Measurements from ENCODE around the gene CELSR2.
"Not testable (repeated sequence)": the region's sequence is repeated elsewhere in the genome, so short reads cannot be mapped to it uniquely, and the experiment has no call there.

Gene CELSR2

DNA sequence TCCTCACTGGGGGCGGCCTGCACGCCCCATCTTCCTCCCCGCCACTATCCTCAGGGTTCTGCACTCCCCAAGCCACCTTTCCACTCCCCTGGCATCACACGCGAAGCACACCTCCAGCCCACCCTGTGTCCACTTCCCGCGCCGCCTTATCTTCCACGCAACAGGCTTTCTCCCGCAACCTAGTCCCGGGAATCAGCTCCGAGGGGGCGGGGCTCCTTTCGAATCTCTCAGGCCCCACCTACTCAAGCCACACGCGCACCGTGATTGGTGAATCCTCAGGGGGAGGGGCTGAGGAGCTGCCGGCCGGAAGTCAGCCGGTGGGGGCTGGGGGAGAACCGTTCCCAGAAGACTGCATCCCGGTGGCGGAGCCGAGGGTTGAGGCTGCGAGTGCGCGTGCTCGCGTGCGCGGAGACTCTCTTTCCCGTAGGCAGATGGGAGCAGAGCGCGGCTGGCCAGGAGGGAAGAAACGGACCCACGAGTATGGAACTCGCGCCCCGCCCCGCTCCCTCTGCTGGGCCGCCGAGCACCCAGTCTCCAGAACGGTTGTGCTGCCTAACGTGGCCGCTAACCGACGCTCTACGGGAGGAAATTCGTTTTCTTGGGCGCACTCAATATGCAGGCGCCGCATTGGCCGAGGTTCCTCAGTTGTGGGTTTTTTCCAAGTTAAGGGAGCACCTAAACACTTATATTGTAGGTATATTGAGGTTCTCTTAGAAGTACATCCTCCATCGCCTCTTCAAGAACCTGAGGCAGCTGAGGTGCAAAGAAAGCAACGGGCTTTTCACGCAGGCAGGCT lies 33.8 kb downstream of the CELSR2 start, which contains the start of gene PSRC1:
TSS of gene PSRC1 (minus strand) at position 194 of the 796 bp plus-strand sequence.
- Mint-ChIP-seq H3K4me3 (peak within 1 kb of the TSS; percentile 100), H3K9me3 (no peaks in the 10 kb centered on the region), H3K27me3 (ENCODE audit: low read depth) (no peaks in the 10 kb centered on the region), H3K4me1 (ENCODE audit: low read depth) (peaks cover 19% of the 10 kb centered on the region), H3K27ac (peak within 1 kb of the TSS; percentile 89), H3K36me3 (ENCODE audit: low read depth) (peaks cover 7% of the 10 kb centered on the region)

DNA sequence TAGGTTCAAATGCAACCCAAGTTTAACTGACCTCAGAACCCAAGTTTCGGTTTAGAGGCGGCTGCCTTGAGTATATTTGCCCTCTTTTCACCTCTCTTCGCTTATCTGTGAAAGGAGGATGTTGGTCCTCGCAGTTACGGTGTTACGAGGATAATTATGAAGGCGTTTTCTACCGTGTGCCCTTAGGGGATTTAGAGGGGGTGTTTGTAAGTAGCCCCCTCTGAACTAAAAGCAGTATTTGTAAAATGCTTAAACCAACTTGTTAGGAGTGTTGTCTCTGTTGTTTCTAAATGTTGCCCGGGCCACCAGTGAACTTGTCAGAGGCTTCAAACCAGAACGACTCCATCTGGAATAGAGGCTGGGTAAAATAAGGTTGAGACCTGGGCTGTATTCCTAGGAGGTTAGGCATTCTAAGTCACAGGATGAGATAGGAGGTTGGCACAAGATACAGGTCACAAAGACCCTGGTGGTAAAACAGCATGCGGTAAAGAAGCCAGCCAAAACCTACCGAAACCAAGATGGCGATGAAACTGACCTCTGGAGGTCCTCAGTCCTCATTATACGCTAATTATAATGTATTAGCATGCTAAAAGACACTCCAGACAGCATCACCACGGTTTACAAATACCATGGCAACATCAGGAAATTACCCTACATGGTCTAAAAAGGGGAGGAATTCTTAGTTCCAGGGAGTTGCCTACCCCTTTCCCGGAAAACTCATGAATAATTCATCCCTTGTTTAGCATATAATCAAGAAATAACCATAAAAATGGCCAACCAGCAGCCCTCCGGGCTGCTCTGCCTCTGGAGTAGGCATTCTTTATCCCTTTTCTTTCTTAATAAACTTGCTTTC lies 34.6 kb downstream of the CELSR2 start:
- peak overlapping the region; percentile 100 for H3K4me3 Mint-ChIP-seq
- peaks cover 6% of the 10 kb centered on the region for H3K27me3 Mint-ChIP-seq (ENCODE audit: low read depth)
- H3K36me3 Mint-ChIP-seq (ENCODE audit: low read depth) = peaks cover 7% of the 10 kb centered on the region
- peaks cover 19% of the 10 kb centered on the region for H3K4me1 Mint-ChIP-seq (ENCODE audit: low read depth)
- no peaks in the 10 kb centered on the region for H3K9me3 Mint-ChIP-seq
- H3K27ac Mint-ChIP-seq = peak overlapping the region; percentile 89

- H3K4me1 Mint-ChIP-seq (ENCODE audit: low read depth) = peaks cover 14% of the 10 kb centered on the region
- not testable (repeated sequence) for H3K4me3 Mint-ChIP-seq; H3K9me3 Mint-ChIP-seq; H3K27me3 Mint-ChIP-seq (ENCODE audit: low read depth); H3K27ac Mint-ChIP-seq; H3K36me3 Mint-ChIP-seq (ENCODE audit: low read depth)
Measured at GRCh38 chr1:109286762-109287161, 37.4 kb downstream of the CELSR2 start.

- Mint-ChIP-seq H3K9me3 (no peaks in the 10 kb centered on the region), H3K36me3 (ENCODE audit: low read depth) (no peaks in the 10 kb centered on the region), H3K4me1 (ENCODE audit: low read depth) (no peaks in the 10 kb centered on the region), H3K27me3 (ENCODE audit: low read depth) (peaks cover 17% of the 10 kb centered on the region), H3K4me3 (no peak overlapping the region), H3K27ac (no peak overlapping the region)
Measured at GRCh38 chr1:109290137-109290536, 40.8 kb downstream of the CELSR2 start.

DNA sequence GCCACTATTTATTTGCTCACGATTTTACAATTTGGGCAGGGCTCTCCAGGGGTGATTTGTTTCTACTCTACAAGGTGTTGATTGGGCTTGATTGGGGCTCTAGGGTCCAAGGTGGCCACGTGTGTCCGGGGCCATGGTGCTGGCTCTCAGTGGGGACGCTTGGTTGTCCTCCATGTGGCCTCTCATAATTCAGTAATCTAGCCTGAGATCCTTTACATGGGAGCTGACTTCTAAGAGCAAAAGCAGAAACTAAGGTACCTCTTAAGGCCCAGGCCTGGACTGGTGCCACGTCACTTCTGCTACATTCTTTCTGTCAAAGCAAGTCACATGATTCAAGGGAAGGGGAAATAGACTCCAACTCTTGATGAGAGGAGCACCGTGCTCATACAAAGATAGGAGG lies 41.7 kb downstream of the CELSR2 start:
- Mint-ChIP-seq H3K4me3 (no peak overlapping the region), H3K36me3 (ENCODE audit: low read depth) (no peaks in the 10 kb centered on the region), H3K9me3 (no peaks in the 10 kb centered on the region)

GRCh38 chr1:109292364-109292763 lies 43.0 kb downstream of the CELSR2 start:
- H3K4me3 Mint-ChIP-seq = no peak overlapping the region

More for the DNA sequence above, 41.7 kb downstream of the CELSR2 start:
- H3K4me1 Mint-ChIP-seq (ENCODE audit: low read depth) = peaks cover 3% of the 10 kb centered on the region
- no peak overlapping the region for H3K27ac Mint-ChIP-seq
- H3K27me3 Mint-ChIP-seq (ENCODE audit: low read depth) = peaks cover 21% of the 10 kb centered on the region

GRCh38 chr1:109293026-109293425 lies 43.7 kb downstream of the CELSR2 start:
- Mint-ChIP-seq H3K36me3 (ENCODE audit: low read depth) (no peaks in the 10 kb centered on the region), H3K4me1 (ENCODE audit: low read depth) (peaks cover 3% of the 10 kb centered on the region), H3K27ac (no peak overlapping the region), H3K9me3 (no peaks in the 10 kb centered on the region), H3K27me3 (ENCODE audit: low read depth) (peaks cover 21% of the 10 kb centered on the region), H3K4me3 (no peak overlapping the region)

More at GRCh38 chr1:109292364-109292763, 43.0 kb downstream of the CELSR2 start:
- H3K9me3 Mint-ChIP-seq = no peaks in the 10 kb centered on the region
- H3K27ac Mint-ChIP-seq = no peak overlapping the region
- no peaks in the 10 kb centered on the region for H3K36me3 Mint-ChIP-seq (ENCODE audit: low read depth)
- peaks cover 21% of the 10 kb centered on the region for H3K27me3 Mint-ChIP-seq (ENCODE audit: low read depth)
- peaks cover 3% of the 10 kb centered on the region for H3K4me1 Mint-ChIP-seq (ENCODE audit: low read depth)

GRCh38 chr1:109294481-109294880 lies 45.1 kb downstream of the CELSR2 start:
- no peak overlapping the region for H3K27ac Mint-ChIP-seq
- no peaks in the 10 kb centered on the region for H3K9me3 Mint-ChIP-seq
- H3K36me3 Mint-ChIP-seq (ENCODE audit: low read depth) = no peaks in the 10 kb centered on the region
- peaks cover 5% of the 10 kb centered on the region for H3K4me1 Mint-ChIP-seq (ENCODE audit: low read depth)
- H3K27me3 Mint-ChIP-seq (ENCODE audit: low read depth) = peaks cover 18% of the 10 kb centered on the region
- no peak overlapping the region for H3K4me3 Mint-ChIP-seq

DNA sequence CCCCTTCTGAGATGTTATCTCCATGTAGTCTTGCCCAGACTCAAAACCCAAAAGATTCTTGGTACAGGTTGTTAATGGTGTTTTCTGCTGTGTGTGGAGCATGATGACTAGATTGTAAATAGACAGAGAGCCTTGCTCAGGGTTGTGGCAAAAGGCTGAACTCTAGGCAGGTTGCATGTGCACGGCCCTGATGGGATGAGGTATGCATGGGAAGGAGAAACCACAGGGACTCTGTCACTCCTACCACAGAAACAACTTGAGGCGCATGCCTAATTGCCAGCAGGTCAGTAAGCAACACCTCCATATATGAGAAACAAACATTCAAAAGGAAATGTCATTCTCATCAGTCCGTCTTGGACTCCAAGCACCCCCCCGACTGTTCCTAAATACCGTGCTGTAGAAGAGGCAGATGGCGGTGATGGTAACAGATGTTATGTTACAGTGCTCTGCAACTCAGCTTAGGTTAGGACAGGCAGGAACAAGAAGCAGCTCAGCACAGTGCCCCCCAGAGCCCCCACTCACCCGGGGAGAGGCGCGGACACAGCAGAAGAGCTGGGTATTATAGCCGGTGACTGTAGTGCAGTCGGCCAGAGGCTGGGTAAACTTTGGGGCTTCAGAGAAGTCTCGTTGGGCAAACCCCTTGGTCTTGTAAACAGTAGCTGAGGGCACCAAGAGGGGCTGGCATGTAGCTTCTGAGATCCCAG lies 46.5 kb downstream of the CELSR2 start:
- no peak overlapping the region for H3K4me3 Mint-ChIP-seq
- peaks cover 21% of the 10 kb centered on the region for H3K27me3 Mint-ChIP-seq (ENCODE audit: low read depth)
- H3K27ac Mint-ChIP-seq = no peak overlapping the region
- no peaks in the 10 kb centered on the region for H3K36me3 Mint-ChIP-seq (ENCODE audit: low read depth)
- no peaks in the 10 kb centered on the region for H3K9me3 Mint-ChIP-seq
- peaks cover 5% of the 10 kb centered on the region for H3K4me1 Mint-ChIP-seq (ENCODE audit: low read depth)

DNA sequence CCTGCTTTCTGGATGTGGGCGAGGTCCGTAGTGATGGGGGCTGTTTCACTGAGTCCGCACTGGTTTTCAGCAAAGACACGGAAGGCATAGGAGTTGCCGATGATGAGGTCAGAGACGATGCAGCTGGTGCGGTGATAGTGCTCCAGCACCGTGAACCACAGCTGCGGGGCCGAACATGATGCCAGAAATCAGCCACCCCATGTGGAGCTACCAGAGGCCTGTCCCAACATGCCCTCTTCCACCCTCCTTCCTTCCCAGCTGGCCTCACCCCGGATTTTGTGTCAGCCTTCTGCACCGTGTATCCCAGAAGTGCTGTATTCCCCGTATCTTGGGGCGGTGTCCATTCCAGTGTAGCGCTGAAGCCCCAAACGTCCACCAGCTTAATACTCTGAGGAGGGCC lies 47.4 kb downstream of the CELSR2 start:
- no peaks in the 10 kb centered on the region for H3K9me3 Mint-ChIP-seq
- H3K27ac Mint-ChIP-seq = no peak overlapping the region
- H3K27me3 Mint-ChIP-seq (ENCODE audit: low read depth) = peaks cover 21% of the 10 kb centered on the region

GRCh38 chr1:109298666-109299557 lies 49.6 kb downstream of the CELSR2 start:
- peaks cover 5% of the 10 kb centered on the region for H3K4me1 Mint-ChIP-seq (ENCODE audit: low read depth)
- no peaks in the 10 kb centered on the region for H3K9me3 Mint-ChIP-seq
- H3K36me3 Mint-ChIP-seq (ENCODE audit: low read depth) = no peaks in the 10 kb centered on the region
- no peak overlapping the region for H3K4me3 Mint-ChIP-seq
- H3K27ac Mint-ChIP-seq = no peak overlapping the region
- H3K27me3 Mint-ChIP-seq (ENCODE audit: low read depth) = peaks cover 21% of the 10 kb centered on the region

More for the DNA sequence above, 47.4 kb downstream of the CELSR2 start:
- Mint-ChIP-seq H3K4me3 (no peak overlapping the region), H3K36me3 (ENCODE audit: low read depth) (no peaks in the 10 kb centered on the region), H3K4me1 (ENCODE audit: low read depth) (peaks cover 5% of the 10 kb centered on the region)

GRCh38 chr1:109299558-109300343 lies 50.4 kb downstream of the CELSR2 start:
- no peaks in the 10 kb centered on the region for H3K9me3 Mint-ChIP-seq
- no peak overlapping the region for H3K27ac Mint-ChIP-seq
- peaks cover 13% of the 10 kb centered on the region for H3K27me3 Mint-ChIP-seq (ENCODE audit: low read depth)
- no peaks in the 10 kb centered on the region for H3K36me3 Mint-ChIP-seq (ENCODE audit: low read depth)
- peaks cover 5% of the 10 kb centered on the region for H3K4me1 Mint-ChIP-seq (ENCODE audit: low read depth)
- H3K4me3 Mint-ChIP-seq = no peak overlapping the region

DNA sequence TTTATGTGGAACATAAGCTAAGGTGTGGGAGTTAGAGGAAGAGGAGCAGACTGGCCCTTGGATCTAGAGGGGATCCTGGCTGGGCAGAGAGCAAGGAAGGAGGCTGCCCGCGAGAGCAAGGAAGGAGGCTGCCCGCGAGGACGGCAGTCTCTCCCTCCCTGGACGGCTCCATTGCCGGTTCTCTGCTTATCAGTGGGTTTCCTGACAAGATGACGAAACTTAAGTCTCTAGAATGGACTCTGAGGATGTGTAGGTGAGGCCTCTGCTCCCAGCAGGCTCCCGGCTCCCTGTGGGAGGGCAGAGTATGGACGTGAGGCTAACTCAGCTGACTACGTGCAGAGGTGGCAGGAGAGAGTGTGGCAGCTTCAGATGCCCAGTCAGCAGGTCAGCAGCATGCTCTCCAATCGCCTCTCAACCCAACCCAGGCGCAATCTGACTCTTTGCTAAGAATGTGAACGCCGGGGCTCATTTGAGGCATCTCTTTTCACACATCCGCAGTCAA lies 51.4 kb downstream of the CELSR2 start:
- no peak overlapping the region for H3K27ac Mint-ChIP-seq
- H3K9me3 Mint-ChIP-seq = no peaks in the 10 kb centered on the region
- no peaks in the 10 kb centered on the region for H3K36me3 Mint-ChIP-seq (ENCODE audit: low read depth)
- H3K4me3 Mint-ChIP-seq = no peak overlapping the region
- H3K4me1 Mint-ChIP-seq (ENCODE audit: low read depth) = peaks cover 4% of the 10 kb centered on the region
- H3K27me3 Mint-ChIP-seq (ENCODE audit: low read depth) = peaks cover 10% of the 10 kb centered on the region
